Upper lobe of left lung (tissue), 4 donors: ENCODE data around the gene CASD1.

Experiments
- CTCF ChIP-seq, 6 experiments: fragments of 450-650 bp in 4 of 6; fragments of 200-600 bp in 2 of 6; sonication (generic) in 2 of 6; IDR thresholded peaks; one replicate each; pipeline ENCODE4 v1.5.1; 2016 to 2019; ENCODE audit warnings: antibody characterized with exemption in 6 of 6
- POLR2A ChIP-seq, 4 donors: fragments of 450-650 bp; IDR thresholded peaks; one replicate each; pipeline ENCODE4 v1.5.1; 2016 to 2017; ENCODE audit warnings: antibody characterized with exemption in 4 of 4, mild to moderate bottlenecking in 2 of 4
- POLR2AphosphoS5 ChIP-seq, 2 donors: sonication (generic); formaldehyde crosslinking; IDR thresholded peaks; one replicate each; pipeline ENCODE4 v1.5.1; 2017; ENCODE audit warnings: antibody characterized with exemption in 2 of 2

GRCh38 chr7:94532676-94533075 is 23.1 kb downstream of the CASD1 start:
- TF ChIP-seq CTCF (IDR thresholded peaks at IDR 0.05) = no peak
- no peak for TF ChIP-seq POLR2A (IDR thresholded peaks at IDR 0.05)
- no peak for TF ChIP-seq POLR2AphosphoS5 (IDR thresholded peaks at IDR 0.05)
